WTC11 (cell line): ENCODE results near the gene MYH10. TPM values are rescaled to one million over a fixed set of nuclear protein-coding genes. Genes with fewer than 3 reads are reported as not detected.
A peak's percentile ranks its signal among the peaks of the same experiment; 100 is the strongest.
"Not testable (repeated sequence)": the region's sequence is repeated elsewhere in the genome, so short reads cannot be mapped to it uniquely, and the experiment has no call there.

Source experiments
- ATAC-seq: fragments of 200-7000 bp; cut with Tn5 transposase; 2 replicates; pipeline ENCODE4 v1.10.0; 2021; ENCODE audit warnings: mild to moderate bottlenecking, moderate library complexity
- CTCF ChIA-PET: fragments of 300-600 bp; sonication (Branson Sonifier 250); formaldehyde crosslinking; loops from one replicate; lab custom pipeline; 2021; ENCODE audit warnings: antibody characterized with exemption; lab: Charles Lee
- POLR2A ChIA-PET: fragments of 350-600 bp; sonication (Branson Sonifier 250); formaldehyde crosslinking; loops from one replicate; lab custom pipeline; 2021; ENCODE audit warnings: antibody characterized with exemption; lab: Charles Lee
- DNase-seq: peaks from one replicate; pipeline ENCODE4 v3.0.0; 2021; ENCODE audit warnings: low spot score
- H3K27ac Mint-ChIP-seq: 2 replicates; pipeline ENCODE4 v1.8.0; 2021; ENCODE audit warnings: mixed read lengths
- H3K27me3 Mint-ChIP-seq: 2 replicates; pipeline ENCODE4 v1.8.0; 2021; ENCODE audit warnings: low read depth, mild to moderate bottlenecking, moderate library complexity, mixed read lengths
- H3K36me3 Mint-ChIP-seq: 2 replicates; pipeline ENCODE4 v1.8.0; 2021; ENCODE audit warnings: mixed read lengths
- H3K4me1 Mint-ChIP-seq: 2 replicates; pipeline ENCODE4 v1.8.0; 2022; ENCODE audit warnings: mixed read lengths
- H3K4me3 Mint-ChIP-seq: 2 replicates; pipeline ENCODE4 v1.8.0; 2021; ENCODE audit warnings: mild to moderate bottlenecking, moderate library complexity, mixed read lengths
- H3K9me3 Mint-ChIP-seq: 2 replicates; pipeline ENCODE4 v1.8.0; 2021; ENCODE audit warnings: mixed read lengths
- CTCF ChIP-seq: fragments of 200-600 bp; IDR thresholded peaks from 2 replicates; pipeline ENCODE4 v1.8.0; 2022; ENCODE audit warnings: antibody characterized with exemption
- ETV6 ChIP-seq: sonication (generic); formaldehyde crosslinking; IDR thresholded peaks from 2 replicates; pipeline ENCODE4 v1.8.1; 2022; ENCODE audit warnings: mild to moderate bottlenecking, missing genetic modification reagents
- GABPB1 ChIP-seq: sonication (generic); formaldehyde crosslinking; IDR thresholded peaks from 2 replicates; pipeline ENCODE4 v1.8.1; 2023; ENCODE audit warnings: mild to moderate bottlenecking, missing genetic modification reagents
- MXD4 ChIP-seq: fragments of 250-450 bp; sonication (Bioruptor Pico); IDR thresholded peaks from 2 replicates; pipeline ENCODE4 v1.8.0; 2021; ENCODE audit warnings: mild to moderate bottlenecking, moderate library complexity, borderline replicate concordance
- NR1H2 ChIP-seq: sonication (generic); formaldehyde crosslinking; IDR thresholded peaks from 2 replicates; pipeline ENCODE4 v1.9.0; 2021; ENCODE audit warnings: mild to moderate bottlenecking, moderate library complexity, missing genetic modification reagents
- OVOL2 ChIP-seq: fragments of 250-450 bp; sonication (Bioruptor Pico); IDR thresholded peaks from 2 replicates; pipeline ENCODE4 v1.9.0; 2021; ENCODE audit warnings: mild to moderate bottlenecking, borderline replicate concordance
- PREB ChIP-seq: sonication (generic); formaldehyde crosslinking; IDR thresholded peaks from 2 replicates; pipeline ENCODE4 v1.8.1; 2022; ENCODE audit warnings: mild to moderate bottlenecking, missing genetic modification reagents, moderate library complexity, borderline replicate concordance
- STAT6 ChIP-seq: sonication (generic); formaldehyde crosslinking; conservative IDR thresholded peaks from 2 replicates; pipeline ENCODE4 v1.8.1; 2023; ENCODE audit warnings: mild to moderate bottlenecking, low read depth, missing genetic modification reagents, moderate library complexity
- USF2 ChIP-seq: sonication (generic); formaldehyde crosslinking; IDR thresholded peaks from 2 replicates; pipeline ENCODE4 v1.8.1; 2023; ENCODE audit warnings: mild to moderate bottlenecking, missing genetic modification reagents, moderate library complexity
- ZBTB21 ChIP-seq: sonication (generic); formaldehyde crosslinking; IDR thresholded peaks from 2 replicates; pipeline ENCODE4 v1.8.1; 2023; ENCODE audit warnings: mild to moderate bottlenecking, missing genetic modification reagents, borderline replicate concordance
- total RNA-seq: library from RNA; stranded (reverse); gene quantifications from 3 replicates; pipeline ENCODE4 v1.2.3, GENCODE V29; 2021

MYH10 gene
- total RNA-seq, 1 experiment from 2014 or later = 231 TPM

GRCh38 chr17:8552577-8553320 is 77.8 kb downstream of the MYH10 start:
- no peak for TF ChIP-seq STAT6
- no peak for TF ChIP-seq ETV6 (CRISPR knock-in tag)
- no peak for TF ChIP-seq PREB (CRISPR knock-in tag)
- TF ChIP-seq NR1H2 (CRISPR knock-in tag) = no peak
- no peak for TF ChIP-seq OVOL2 (CRISPR knock-in tag)
- TF ChIP-seq USF2 (CRISPR knock-in tag) = no peak
- no peak for TF ChIP-seq ZBTB21 (CRISPR knock-in tag)
- Mint-ChIP-seq H3K9me3 (peaks cover 4% of the 10 kb centered on the region), H3K27me3 (no peaks in the 10 kb centered on the region), H3K4me3 (no peak overlapping the region), H3K36me3 (peaks cover 51% of the 10 kb centered on the region), H3K4me1 (no peaks in the 10 kb centered on the region), H3K27ac (no peak overlapping the region)
- ATAC-seq (no peak), DNase-seq (no peak)
- ChIA-PET CTCF (no interaction called here), POLR2A (interaction anchor here (0.6 kb wide), 1 partner anchor 83 kb away, joined by 4 read pairs; no protein-coding TSS in a partner anchor)

- Mint-ChIP-seq H3K27me3 (no peaks in the 10 kb centered on the region), H3K36me3 (peaks cover 74% of the 10 kb centered on the region), H3K4me3 (no peak overlapping the region), H3K27ac (no peak overlapping the region), H3K9me3 (no peaks in the 10 kb centered on the region), H3K4me1 (no peaks in the 10 kb centered on the region)
- POLR2A ChIA-PET = no interaction called here
- no peak for ATAC-seq
- TF ChIP-seq GABPB1 (CRISPR knock-in tag) (peak; percentile 98), CTCF (no peak), MXD4 (CRISPR knock-in tag) (no peak)
- no peak for DNase-seq
- CTCF ChIA-PET = interaction anchor here (0.7 kb wide), 1 partner anchor 242 kb away, joined by 4 read pairs; no protein-coding TSS in a partner anchor
Measured at GRCh38 chr17:8542599-8543502, 87.7 kb downstream of the MYH10 start.

GRCh38 chr17:8539976-8540375 is 90.5 kb downstream of the MYH10 start:
- H3K27ac Mint-ChIP-seq, DNase-seq, ATAC-seq, CTCF ChIA-PET, H3K27me3 Mint-ChIP-seq, H3K9me3 Mint-ChIP-seq, H3K4me1 Mint-ChIP-seq, H3K4me3 Mint-ChIP-seq, POLR2A ChIA-PET: not testable (repeated sequence)
- H3K36me3 Mint-ChIP-seq = peaks cover 67% of the 10 kb centered on the region
